Hindlimb muscle (tissue), 1 donor: ENCODE data around the gene LBP. TPM values are rescaled to one million over a fixed set of nuclear protein-coding genes. Genes with fewer than 3 reads are reported as not detected.
"Not testable (repeated sequence)": the region's sequence is repeated elsewhere in the genome, so short reads cannot be mapped to it uniquely, and the experiment has no call there.

Experiments
- DNase-seq: peaks from one replicate; pipeline ENCODE4 v3.0.0-alpha.2; 2013
- polyA plus RNA-seq: library from polyadenylated mRNA; unstranded; fragments of 120-200 nt; gene quantifications from one replicate; pipeline ENCODE4 v1.2.1, GENCODE V29; 2013; ENCODE audit not compliant: insufficient read length

Gene LBP
- polyA plus RNA-seq, 1 donor: not detected

GRCh38 chr20:38350879-38351775, 4.8 kb downstream of the LBP start:
- no peak for DNase-seq

GRCh38 chr20:38353316-38353715, 7.0 kb downstream of the LBP start:
- no peak for DNase-seq

- no peak for DNase-seq
These were observed 7.9 kb downstream of the LBP start for GRCh38 chr20:38354227-38354626.

- no peak for DNase-seq
These were observed 9.1 kb downstream of the LBP start for GRCh38 chr20:38355161-38356012.

- no peak for DNase-seq
These were observed 11.4 kb downstream of the LBP start for GRCh38 chr20:38357653-38358207.

GRCh38 chr20:38358556-38358955, 12.3 kb downstream of the LBP start:
- no peak for DNase-seq

- no peak for DNase-seq
These were observed 16.9 kb downstream of the LBP start for GRCh38 chr20:38363004-38363747.

GRCh38 chr20:38369389-38369788, 23.1 kb downstream of the LBP start:
- no peak for DNase-seq

GRCh38 chr20:38372806-38373205, 26.5 kb downstream of the LBP start:
- DNase-seq: no peak

GRCh38 chr20:38373231-38373867, 27.1 kb downstream of the LBP start:
- no peak for DNase-seq

- DNase-seq: no peak
These were observed 27.6 kb downstream of the LBP start for GRCh38 chr20:38373898-38374297.

- no peak for DNase-seq
These were observed 30.9 kb downstream of the LBP start for GRCh38 chr20:38377039-38377685.

- not testable (repeated sequence) for DNase-seq
These were observed 31.6 kb downstream of the LBP start for GRCh38 chr20:38377838-38378237.

GRCh38 chr20:38383147-38383546, 36.9 kb downstream of the LBP start:
- DNase-seq: no peak

GRCh38 chr20:38386004-38386403, 39.7 kb downstream of the LBP start:
- no peak for DNase-seq

GRCh38 chr20:38386851-38387250, 40.6 kb downstream of the LBP start:
- DNase-seq: no peak

GRCh38 chr20:38387953-38388352, 41.7 kb downstream of the LBP start:
- no peak for DNase-seq

- no peak for DNase-seq
These were observed 46.1 kb downstream of the LBP start for GRCh38 chr20:38392356-38392755.

GRCh38 chr20:38393259-38393658, 47.0 kb downstream of the LBP start:
- DNase-seq: no peak

GRCh38 chr20:38395165-38395564, 48.9 kb downstream of the LBP start:
- no peak for DNase-seq

GRCh38 chr20:38395751-38396395, 49.6 kb downstream of the LBP start:
- not testable (repeated sequence) for DNase-seq
